ENCODE results near the gene KLRK1.
"Not testable (repeated sequence)": the region's sequence is repeated elsewhere in the genome, so short reads cannot be mapped to it uniquely, and the experiment has no call there.

The KLRK1 gene

DNA sequence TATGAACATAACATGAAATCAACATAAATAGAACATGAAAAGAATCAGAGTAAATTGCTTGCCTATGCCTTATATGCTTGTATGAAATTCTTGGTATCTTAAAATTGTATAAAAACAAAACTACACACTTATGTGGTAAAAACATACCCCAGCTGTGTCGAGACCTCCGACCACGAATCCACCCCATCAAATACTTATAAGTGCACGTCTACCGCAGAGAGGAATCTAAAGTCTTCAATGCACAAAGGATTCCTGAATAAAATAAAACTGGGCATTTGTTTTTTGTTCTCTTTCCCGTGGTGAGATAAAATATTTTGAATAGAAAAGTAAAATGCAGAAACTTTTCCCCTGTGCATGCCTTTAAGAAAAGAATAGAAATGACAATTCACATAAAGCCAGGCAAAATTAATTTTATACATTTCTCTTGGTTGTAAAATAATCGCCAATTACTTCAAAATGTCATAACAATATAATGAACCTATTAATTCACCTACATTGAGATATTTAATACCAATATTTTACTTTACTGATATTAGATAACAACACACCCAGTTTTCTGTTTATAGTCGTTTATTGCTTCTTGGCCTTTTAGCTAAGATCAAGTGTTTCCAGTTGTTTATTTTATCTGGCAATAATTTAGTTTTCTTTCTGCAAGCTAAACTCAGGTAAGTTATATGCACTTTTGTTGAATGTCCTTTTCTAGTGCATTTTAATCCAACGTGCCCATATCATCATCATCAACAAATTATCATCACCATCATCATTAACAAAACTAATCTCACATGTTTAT is 1.0 kb downstream of the KLRK1 start:
- DNase-seq (ENCODE audit: low spot score): no peak
- no peak for FAIRE-seq

DNA sequence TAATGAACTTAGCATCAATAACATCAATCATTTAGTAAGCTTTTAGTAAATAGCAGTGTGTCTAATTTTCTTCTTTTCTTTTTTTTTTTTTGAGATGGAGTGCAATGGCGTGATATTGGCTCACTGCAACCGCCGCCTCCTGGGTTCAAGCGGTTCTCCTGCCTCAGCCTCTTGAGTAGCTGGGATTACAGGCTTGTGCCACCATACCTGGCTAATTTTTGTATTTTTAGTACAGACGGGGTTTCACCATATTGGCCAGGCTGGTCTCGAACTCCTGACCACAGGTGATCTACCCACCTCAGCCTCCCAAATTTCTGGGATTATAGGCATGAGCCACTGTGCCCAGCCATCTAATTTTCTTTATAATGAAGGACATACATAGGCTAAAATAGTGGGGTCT is 2.3 kb downstream of the KLRK1 start:
- not testable (repeated sequence) for DNase-seq (ENCODE audit: low spot score); FAIRE-seq

DNA sequence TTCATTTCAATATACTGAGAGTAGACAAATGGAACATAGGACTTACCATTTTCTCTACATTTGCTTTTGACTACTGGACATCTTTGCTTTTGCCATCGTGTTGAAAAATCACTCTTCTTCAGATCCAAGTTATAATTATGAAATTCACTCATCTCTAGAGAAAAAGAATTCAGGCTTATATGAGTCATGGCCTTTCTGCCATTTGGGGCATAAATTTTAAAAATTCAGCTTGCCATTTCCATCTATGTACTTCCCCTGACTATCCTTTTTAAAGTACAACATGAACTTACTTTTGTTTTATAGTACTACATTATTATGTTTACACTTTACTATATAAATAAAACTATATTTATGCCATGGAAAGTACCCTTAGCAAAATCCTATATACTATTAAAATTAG is 3.0 kb downstream of the KLRK1 start:
- DNase-seq (ENCODE audit: low spot score) (no peak), FAIRE-seq (peak; percentile 31)

DNA sequence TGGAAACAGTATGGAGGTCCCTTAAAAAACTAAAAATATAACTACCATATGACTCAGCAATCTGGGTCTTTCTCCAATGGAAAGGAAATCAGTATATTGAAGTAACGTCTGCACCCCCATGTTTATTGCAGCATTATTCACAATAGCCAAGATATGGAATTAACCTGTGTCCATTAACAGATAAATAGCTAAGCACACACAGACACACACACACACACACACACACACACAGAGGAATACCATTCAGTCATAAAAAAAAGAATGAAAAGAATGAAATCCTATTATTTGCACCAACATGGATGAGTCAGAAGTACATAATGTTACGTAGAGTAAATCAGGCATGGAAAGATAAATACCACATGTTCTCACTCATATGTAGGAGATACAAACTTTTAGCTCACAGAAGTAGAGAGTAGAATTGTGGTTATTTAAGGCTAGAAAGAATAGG is 4.7 kb downstream of the KLRK1 start:
- DNase-seq (ENCODE audit: low spot score): peak; percentile 95
- peak; percentile 99 for FAIRE-seq

DNA sequence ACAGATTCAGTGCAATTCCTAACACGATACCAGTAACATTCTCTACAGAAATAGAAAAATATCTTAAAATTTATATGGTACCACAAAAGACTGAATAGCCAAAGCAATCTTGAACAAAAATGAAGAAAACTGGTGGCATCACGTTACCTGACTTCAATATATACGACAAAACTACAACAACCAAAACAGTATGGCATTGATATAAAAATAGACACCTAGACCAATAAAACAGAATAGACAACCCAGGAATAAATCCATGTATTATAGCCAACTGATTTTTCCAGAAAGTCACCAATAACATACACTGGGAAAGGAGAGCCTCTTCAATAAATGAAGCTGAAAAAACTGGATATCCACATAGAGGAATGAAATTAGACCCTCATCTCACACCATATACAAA is 5.7 kb downstream of the KLRK1 start:
- no peak for DNase-seq (ENCODE audit: low spot score)
- FAIRE-seq: no peak

DNA sequence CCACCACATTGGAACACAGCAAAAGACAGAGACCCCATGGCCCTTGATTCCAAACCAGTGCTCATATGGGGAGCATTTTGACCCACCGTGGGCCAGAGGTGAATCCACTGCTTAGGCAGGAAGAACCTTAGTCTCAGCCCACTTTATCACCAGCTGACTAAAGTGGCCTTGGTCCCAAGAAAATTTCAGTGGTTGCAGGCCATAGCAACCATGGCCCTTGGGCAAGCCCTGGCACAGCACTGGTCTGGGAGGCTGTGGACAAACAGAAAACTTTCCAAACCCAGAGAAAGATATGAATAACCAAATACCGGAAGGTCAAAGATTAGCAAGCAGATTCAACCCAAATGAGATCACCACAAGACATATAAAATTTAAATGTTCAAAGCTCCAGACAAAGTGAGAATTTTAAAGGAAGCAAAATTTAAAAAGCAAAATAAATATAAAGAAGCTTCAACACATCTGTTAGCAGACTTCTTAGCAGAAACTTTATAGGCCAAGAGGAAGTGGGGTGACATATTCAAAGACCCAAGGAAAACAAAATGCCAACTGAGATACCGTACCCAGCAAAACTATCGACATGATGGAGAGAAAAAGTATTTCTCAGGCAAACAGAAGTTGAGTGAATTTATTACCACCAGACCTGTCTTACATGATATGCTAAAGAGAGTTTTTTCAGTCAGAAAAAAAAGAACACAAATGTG is 7.8 kb downstream of the KLRK1 start:
- DNase-seq (ENCODE audit: low spot score): no peak
- no peak for FAIRE-seq

DNA sequence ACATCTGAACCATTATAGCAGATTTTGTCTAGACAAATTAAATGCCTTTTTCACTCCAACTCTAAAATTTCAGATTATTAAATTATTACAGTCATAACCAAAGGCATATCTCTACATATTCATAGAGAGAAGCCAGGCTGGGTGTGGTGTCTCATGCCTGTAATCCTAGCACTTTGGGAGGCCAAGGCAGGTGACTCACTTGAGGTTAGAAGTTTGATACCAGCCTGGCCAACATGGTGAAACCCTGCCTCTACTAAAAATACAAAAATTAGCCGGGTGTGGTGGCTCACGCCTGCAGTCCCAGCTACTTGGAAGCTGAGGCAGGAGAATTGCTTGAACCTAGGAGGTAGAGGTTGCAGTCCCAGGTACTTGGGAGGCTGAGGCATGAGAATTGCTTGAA is 11.1 kb downstream of the KLRK1 start:
- FAIRE-seq; DNase-seq (ENCODE audit: low spot score): not testable (repeated sequence)

DNA sequence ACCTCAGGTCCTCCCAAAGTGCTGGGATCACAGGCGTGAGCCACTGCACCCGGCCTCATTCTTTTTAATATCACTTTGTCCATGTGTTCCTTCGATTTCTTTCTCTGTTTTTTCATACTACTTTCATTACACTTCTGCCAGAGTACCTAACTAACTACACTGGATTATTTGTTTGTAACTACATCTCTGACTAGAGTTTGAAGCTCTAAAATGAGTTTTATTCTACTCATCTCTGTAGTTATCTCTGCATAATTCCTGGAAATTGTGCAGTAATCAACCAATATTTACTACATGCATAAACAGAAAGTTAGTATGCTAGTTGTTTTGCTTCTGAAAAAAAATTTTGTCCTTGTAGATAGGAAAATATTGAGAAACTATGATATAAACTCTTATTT is 15.2 kb downstream of the KLRK1 start:
- no peak for DNase-seq (ENCODE audit: low spot score)
- no peak for FAIRE-seq

DNA sequence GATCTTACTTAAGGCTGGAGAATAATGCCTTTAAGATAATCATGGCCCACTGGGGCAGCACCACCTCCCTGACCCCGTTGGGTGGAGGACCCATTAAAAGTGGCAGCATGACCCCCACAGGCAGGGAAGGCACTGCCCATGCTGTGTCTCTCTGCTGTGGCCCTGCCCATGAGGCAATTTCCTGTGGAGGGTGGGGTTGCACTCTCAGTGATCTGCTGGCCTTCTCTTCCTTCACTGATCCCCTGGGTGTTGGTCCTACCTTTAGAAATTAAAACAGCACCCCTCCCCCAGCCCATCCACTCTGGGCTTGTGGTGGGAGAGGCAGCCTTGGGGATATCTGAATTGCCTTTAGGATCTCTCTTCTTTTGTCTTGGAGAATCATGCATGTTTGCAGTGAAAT is 17.3 kb downstream of the KLRK1 start:
- FAIRE-seq: no peak
- no peak for DNase-seq (ENCODE audit: low spot score)

DNA sequence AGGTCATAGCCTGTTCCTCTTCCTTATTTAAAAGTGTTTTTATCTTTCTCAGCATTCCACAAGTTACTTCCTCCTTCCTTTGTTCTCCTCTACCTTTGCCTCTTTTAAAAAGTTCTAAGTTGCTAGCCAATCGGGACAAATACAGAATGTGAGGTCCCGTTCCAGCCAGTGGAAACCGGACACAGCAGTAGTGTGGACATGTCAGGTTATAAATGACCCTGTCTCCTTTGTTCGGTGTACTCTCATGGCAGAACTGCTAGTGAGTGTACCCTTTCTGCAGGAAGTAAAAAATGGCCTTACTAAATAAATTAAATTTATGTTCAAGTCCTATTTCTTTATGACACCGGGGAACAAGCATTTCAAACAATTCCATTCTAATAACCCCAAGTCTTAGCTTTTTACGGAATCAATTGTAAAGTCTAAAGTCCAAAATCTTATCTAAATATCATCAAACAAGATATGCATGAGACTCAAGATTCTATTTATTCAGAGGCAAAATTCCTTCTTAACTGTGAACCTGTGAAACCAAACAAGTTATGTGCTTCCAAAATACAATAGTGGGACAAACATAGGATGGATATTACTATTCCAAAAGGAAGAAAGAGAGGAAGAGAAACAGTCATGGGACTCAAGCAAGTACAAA is 17.8 kb downstream of the KLRK1 start:
- DNase-seq (ENCODE audit: low spot score); FAIRE-seq: not testable (repeated sequence)

DNA sequence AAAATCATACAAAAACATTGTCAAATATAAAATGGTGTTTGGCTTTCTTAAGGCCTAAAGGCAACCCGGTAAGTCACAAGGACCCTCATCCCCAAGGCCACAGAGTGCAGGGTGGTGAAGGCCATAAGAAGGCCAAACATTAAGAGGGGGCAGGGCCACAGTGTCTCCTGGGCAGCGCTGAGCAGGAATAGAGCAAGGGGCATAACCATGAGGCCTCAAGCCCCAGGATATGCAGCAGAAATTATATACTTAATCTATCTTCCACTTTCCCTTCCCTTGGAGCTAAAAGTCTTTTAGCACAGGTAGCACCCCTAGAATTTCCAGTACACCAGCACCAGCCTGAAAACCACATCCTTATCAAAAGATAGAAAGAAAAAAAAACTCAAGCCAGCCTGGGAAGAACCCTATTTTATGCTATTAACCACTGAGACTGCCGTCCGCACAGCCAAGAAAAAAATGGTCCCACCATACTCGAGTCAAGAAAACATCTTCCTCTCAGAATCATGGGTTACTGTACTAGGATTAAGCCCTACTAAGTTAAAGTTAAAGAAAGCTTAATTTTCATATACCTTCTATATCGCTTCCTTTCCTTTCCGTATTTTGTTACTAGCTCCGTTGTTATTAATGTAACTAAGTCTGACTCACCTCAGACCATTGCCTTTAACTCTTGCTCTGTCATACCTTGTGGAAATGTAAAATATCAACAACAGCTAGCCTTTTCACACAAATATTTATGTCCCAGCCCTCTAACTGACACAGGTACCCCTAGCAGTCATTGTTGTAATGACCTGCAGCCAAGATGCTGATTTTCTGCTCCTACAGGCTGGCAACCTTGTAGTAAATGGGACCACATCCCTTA is 20.1 kb downstream of the KLRK1 start:
- FAIRE-seq: no peak
- no peak for DNase-seq (ENCODE audit: low spot score)

DNA sequence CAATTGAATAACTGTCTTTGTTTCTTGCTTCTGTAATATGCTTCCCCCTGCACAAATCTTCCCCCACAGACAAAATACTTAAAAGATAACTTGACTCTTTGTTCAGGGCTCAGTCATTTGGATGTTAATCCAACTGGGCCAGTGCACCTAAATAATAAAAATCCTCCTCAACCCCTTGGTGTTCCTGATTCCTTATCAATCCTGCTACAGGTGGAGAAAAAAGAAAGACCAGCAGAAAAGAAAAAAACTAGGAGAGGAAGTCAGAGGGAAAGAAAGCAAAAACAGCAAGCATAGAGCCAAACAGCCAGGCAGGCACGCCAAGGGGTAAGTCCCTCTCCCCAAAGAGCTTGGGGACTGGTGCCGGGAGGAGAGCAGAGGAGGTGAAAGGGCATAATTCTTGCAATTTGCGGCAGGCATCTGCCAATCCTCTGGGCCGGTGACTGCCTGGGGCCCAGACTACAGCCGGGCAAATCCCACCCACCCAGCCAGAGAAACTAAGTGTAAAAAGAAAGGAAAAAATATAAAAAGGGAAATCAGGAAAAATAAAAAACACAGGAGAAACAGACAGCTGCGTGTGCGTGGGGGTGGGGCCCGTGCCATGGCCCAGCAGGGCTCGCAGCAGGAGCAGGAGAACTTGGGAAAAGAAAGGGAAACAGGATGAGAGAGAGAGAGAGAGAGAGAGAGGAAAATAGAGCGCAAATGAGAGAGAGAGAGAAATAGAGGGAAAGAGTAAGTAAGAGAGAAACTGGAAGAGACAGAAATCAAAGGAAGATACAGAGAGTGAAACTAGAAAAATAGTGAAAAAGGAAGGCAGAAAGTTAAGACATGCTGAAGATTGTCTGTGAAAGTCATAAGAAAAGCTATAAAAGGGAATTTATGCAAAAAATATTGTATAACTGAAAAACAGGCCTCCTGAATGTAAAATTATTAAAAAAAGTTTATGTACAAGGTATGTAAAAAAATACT is 21.4 kb downstream of the KLRK1 start:
- FAIRE-seq (no peak), DNase-seq (ENCODE audit: low spot score) (no peak)

DNA sequence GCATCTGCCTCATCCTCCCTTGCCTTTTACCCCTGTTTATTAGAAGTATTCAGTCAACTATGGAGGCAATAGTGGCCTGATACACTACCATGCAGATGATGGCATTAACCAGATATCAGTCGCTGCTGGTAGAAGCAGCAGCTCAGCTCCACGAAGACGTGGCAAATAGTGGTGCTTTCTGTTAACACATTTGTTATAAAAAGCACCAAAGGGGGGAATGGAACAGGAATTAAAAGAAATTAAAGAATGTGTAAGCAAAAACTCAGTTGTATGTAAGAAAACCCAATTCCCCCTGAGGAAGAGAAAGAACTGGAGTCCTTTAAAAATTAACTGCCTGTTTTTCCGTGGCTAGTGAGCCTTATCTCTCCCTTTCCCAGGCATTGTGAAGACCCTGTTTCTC is 22.1 kb downstream of the KLRK1 start:
- FAIRE-seq; DNase-seq (ENCODE audit: low spot score): not testable (repeated sequence)

DNA sequence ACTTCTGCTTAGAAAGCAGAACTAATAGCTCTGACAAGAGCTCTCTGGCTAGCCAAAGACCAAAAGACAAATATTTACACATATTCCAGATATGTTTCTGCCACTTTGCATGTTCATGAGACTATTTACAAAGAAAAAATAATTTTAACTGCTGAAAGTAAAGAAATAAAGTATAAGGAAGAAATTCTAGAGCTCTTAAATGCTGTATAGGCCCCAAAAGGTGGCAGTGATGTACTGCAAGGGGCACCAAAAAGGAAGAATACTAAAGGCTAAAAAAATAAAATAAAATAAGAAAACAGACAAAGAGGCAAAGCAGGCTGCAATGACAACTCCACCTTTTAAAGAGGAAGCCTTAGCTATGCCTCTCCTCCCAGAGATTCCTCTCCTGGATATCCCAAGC is 23.0 kb downstream of the KLRK1 start:
- no peak for DNase-seq (ENCODE audit: low spot score)

DNA sequence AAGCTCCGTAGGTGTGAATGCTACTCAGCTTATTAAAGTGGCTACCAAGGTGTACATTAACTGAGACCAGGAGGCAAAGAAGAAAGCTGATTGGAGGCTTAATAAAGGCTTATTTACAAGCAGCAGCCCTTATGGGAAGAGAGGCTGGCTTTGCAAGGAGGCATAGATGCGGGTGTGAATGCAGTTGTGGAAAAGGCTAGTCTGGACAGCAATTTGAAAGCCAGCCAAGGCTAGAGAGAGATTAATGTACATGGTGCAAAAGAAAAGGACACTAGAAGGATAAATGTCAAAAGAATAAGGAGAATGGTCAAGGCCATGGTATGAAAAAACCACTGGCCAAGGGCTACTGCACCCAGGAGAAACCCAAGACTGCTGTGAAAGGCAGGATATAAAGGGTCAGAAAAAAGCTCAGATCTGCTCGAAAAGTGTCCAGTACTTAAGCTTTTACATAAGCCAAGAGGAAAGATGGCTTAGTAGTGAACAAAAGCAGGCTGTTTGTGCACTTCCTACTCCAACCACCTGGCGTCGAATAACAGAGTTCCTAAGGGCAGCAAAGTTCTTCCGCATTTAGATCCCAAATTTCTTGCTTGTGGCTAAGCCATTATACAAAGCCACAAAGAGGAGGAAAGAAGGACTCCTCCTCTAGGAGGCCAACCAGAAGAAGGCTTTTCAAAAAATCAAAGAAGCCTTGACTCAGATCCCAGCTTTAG is 24.0 kb downstream of the KLRK1 start:
- DNase-seq (ENCODE audit: low spot score) (no peak), FAIRE-seq (no peak)

More for the DNA sequence above, 23.0 kb downstream of the KLRK1 start:
- FAIRE-seq: no peak

DNA sequence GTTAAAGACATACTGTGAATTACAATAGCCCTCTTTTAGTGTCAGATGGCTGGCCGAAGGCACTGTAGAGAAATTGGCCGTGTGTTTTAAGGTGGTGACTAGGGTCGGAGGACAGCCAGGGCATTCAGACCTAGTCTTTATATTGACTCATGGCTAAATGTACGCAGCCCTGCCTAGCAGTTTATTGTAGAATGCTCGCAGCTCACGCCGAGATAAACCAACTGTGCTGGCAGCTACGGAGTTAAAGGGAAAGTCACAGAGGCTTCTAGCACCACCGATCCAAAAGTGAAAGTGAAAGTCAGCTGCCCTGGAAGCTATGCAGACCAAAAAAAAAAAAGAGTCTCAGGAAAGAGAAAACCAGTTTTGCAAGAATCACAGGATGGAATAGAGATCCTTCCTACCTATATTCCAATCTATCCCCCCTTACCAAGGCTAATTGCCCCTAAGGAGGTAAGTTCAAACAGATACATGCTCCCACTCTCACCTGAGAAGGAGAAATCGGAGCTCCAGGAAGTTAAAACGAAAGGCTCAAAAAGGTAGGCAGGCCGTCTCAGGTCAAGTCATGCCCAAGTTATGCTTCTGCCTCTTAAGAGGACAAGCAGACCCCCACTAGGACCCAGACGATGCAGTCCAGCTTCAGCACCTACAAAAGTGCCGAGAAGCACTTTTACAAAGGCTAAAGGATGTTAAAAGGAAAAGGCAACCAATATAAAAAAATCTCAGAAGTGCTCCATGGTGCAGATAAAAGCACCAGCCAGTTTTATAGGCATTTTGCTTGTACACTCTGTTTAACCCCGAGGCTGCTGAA is 24.8 kb downstream of the KLRK1 start:
- DNase-seq (ENCODE audit: low spot score): peak; percentile 72
- no peak for FAIRE-seq

DNA sequence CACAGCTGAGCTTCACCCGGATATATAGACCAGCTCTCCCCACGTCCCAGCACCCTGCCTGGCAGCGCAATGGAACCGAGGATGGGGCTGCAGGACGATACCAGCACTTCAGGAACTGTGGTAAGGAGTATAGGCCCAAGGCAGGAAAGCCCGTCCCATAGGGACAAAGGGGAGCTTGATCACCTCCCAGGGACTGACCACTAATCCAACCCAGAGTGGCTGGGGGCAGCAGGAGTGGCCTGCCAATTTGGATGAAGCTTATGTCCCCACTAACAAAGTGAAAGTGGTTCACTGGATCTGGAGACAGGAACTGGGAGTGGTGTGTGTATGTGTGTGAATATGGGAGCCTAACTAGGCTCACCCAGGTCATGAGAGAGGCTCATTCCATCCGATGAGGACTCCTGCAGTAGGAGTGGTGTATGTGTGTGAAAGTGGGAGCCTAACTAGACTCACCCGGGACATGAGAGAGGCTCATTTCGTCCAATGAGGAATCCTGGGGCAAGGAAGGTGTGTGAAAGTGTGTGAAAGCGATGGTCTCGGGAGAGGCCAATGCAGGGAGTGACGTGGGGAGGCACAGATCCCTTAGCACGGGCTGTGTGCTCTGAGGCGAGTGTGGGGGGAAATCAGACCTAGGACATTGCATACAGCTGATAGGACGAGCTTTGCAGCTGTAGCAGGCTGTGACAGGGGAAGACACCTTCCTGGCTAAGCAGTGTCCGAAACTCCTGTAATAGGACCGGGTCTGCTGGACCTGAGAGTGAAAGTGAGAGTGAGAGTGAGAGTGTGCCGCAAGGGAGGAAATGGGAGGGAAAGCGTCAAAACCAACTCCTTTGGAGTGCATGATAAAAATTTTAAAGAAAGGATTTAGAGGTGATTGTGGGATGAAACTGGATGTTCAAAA is 25.7 kb downstream of the KLRK1 start:
- FAIRE-seq: no peak
- peak; percentile 49 for DNase-seq (ENCODE audit: low spot score)

DNA sequence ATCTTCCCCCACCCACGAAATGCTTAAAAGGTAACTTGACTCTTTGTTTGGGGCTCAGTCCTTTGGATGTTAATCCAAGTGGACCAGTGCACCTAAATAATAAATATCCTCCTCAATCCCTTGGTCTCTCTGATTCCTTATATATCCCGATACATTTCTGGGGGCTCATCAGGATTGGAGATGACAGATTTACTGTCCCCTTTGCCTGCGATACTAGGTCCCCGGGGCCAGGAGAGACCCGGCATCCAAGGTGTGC is 26.3 kb downstream of the KLRK1 start:
- FAIRE-seq (no peak), DNase-seq (ENCODE audit: low spot score) (no peak)

All from RCC 7860 (cell line).